ENCODE results near the gene ELAVL1.

GRCh38 chr19:7940841-7941240 lies 64.6 kb downstream of the ELAVL1 start:
- no peak for TF ChIP-seq CTCF (conservative IDR thresholded peaks at IDR 0.05; ENCODE audit: low read length)
- no peak for TF ChIP-seq EZH2phosphoT487 (IDR thresholded peaks at IDR 0.05; ENCODE audit: borderline replicate concordance, low read depth, low read length)
